ENCODE results near the gene RFT1. TPM values are rescaled to one million over a fixed set of nuclear protein-coding genes. Genes with fewer than 3 reads are reported as not detected.

Gene RFT1
- total RNA-seq, 1 experiment from 2014 or later = 26.3 TPM

DNA sequence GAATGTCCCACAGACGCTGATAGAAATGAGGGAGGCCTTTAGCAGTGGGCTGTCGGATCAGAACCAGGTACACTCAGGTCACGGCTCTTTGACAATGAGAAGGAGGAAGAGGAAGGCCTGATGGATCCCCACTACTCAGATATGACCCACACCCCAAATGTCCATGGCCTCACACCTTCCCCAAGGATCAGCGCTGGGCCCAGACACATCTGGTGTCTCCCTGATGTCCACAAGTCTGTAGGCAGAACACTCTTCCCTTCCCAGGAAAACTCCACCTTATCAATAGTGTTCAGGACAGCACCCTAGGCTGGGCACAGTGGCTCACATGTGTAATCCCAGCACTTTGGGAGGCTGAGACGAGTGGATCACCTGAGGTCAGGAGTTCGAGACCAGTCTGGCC, 51.1 kb downstream of the RFT1 start:
- TF ChIP-seq NR2C2 (CRISPR knock-in tag; IDR thresholded peaks at IDR 0.05) (no peak), NR3C1 (CRISPR knock-in tag; conservative IDR thresholded peaks at IDR 0.05; ENCODE audit: low read depth) (no peak), RORB (CRISPR knock-in tag; IDR thresholded peaks at IDR 0.05) (no peak), ESRRA (CRISPR knock-in tag; IDR thresholded peaks at IDR 0.05; ENCODE audit: borderline replicate concordance) (no peak), ZBTB21 (CRISPR knock-in tag; IDR thresholded peaks at IDR 0.05; ENCODE audit: borderline replicate concordance) (no peak), NR1H2 (CRISPR knock-in tag; IDR thresholded peaks at IDR 0.05) (no peak), NFATC4 (CRISPR knock-in tag; IDR thresholded peaks at IDR 0.05) (no peak), FOXJ3 (CRISPR knock-in tag; IDR thresholded peaks at IDR 0.05; ENCODE audit: borderline replicate concordance) (no peak), NFYB (CRISPR knock-in tag; conservative IDR thresholded peaks at IDR 0.05; ENCODE audit: low read depth) (no peak), PRRX2 (CRISPR knock-in tag; IDR thresholded peaks at IDR 0.05) (no peak)
- TF ChIP-seq, protein P1, sequence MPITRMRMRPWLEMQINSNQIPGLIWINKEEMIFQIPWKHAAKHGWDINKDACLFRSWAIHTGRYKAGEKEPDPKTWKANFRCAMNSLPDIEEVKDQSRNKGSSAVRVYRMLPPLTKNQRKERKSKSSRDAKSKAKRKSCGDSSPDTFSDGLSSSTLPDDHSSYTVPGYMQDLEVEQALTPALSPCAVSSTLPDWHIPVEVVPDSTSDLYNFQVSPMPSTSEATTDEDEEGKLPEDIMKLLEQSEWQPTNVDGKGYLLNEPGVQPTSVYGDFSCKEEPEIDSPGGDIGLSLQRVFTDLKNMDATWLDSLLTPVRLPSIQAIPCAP (CRISPR knock-in tag; IDR thresholded peaks at IDR 0.05) = no peak
- TF ChIP-seq, protein P2, sequence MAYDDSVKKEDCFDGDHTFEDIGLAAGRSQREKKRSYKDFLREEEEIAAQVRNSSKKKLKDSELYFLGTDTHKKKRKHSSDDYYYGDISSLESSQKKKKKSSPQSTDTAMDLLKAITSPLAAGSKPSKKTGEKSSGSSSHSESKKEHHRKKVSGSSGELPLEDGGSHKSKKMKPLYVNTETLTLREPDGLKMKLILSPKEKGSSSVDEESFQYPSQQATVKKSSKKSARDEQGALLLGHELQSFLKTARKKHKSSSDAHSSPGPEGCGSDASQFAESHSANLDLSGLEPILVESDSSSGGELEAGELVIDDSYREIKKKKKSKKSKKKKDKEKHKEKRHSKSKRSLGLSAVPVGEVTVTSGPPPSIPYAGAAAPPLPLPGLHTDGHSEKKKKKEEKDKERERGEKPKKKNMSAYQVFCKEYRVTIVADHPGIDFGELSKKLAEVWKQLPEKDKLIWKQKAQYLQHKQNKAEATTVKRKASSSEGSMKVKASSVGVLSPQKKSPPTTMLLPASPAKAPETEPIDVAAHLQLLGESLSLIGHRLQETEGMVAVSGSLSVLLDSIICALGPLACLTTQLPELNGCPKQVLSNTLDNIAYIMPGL (CRISPR knock-in tag; IDR thresholded peaks at IDR 0.05) = no peak
- TF ChIP-seq, protein P3, sequence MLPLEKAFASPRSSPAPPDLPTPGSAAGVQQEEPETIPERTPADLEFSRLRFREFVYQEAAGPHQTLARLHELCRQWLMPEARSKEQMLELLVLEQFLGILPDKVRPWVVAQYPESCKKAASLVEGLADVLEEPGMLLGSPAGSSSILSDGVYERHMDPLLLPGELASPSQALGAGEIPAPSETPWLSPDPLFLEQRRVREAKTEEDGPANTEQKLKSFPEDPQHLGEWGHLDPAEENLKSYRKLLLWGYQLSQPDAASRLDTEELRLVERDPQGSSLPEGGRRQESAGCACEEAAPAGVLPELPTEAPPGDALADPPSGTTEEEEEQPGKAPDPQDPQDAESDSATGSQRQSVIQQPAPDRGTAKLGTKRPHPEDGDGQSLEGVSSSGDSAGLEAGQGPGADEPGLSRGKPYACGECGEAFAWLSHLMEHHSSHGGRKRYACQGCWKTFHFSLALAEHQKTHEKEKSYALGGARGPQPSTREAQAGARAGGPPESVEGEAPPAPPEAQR (CRISPR knock-in tag; IDR thresholded peaks at IDR 0.05) = no peak
- TF ChIP-seq, protein P4, sequence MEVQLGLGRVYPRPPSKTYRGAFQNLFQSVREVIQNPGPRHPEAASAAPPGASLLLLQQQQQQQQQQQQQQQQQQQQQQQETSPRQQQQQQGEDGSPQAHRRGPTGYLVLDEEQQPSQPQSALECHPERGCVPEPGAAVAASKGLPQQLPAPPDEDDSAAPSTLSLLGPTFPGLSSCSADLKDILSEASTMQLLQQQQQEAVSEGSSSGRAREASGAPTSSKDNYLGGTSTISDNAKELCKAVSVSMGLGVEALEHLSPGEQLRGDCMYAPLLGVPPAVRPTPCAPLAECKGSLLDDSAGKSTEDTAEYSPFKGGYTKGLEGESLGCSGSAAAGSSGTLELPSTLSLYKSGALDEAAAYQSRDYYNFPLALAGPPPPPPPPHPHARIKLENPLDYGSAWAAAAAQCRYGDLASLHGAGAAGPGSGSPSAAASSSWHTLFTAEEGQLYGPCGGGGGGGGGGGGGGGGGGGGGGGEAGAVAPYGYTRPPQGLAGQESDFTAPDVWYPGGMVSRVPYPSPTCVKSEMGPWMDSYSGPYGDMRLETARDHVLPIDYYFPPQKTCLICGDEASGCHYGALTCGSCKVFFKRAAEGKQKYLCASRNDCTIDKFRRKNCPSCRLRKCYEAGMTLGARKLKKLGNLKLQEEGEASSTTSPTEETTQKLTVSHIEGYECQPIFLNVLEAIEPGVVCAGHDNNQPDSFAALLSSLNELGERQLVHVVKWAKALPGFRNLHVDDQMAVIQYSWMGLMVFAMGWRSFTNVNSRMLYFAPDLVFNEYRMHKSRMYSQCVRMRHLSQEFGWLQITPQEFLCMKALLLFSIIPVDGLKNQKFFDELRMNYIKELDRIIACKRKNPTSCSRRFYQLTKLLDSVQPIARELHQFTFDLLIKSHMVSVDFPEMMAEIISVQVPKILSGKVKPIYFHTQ (CRISPR knock-in tag; IDR thresholded peaks at IDR 0.05) = no peak
- TF ChIP-seq, protein P5, sequence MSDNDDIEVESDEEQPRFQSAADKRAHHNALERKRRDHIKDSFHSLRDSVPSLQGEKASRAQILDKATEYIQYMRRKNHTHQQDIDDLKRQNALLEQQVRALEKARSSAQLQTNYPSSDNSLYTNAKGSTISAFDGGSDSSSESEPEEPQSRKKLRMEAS (CRISPR knock-in tag; IDR thresholded peaks at IDR 0.05) = no peak
- ChIA-PET POLR2A (no interaction called here), CTCF (interaction anchor here (0.7 to 1.3 kb wide), 3 partner anchors 31 to 55 kb away, joined by 3 to 6 read pairs (median 3); no protein-coding TSS in a partner anchor)
- DNase-seq (ENCODE audit: low spot score) = no peak
- Mint-ChIP-seq H3K27me3 (ENCODE audit: low read depth) (no peaks in the 10 kb centered on the region), H3K4me3 (no peak overlapping the region), H3K9me3 (no peaks in the 10 kb centered on the region), H3K36me3 (no peaks in the 10 kb centered on the region), H3K27ac (no peak overlapping the region), H3K4me1 (no peaks in the 10 kb centered on the region)
- ATAC-seq = no peak

DNA sequence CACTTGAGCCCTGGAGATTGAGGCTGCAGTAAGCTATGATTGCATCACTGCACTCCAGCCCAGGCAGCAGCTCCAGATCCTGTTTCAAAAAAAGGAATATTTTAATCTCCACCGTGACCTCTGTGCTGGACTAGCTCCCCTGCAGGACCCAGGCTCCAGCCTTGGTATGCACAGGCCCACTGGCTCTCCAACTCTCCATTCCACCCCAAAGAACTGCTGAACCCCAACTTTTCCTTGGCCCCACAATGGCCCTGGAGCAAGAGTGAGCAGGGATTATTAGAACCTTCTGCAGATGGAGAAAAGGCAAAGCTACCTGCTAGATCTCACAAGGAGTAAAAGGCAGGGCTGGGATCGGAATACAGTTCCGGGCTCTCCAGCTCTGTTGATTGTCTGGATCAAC, 51.6 kb downstream of the RFT1 start:
- no peak for ATAC-seq
- TF ChIP-seq KAT7 (CRISPR knock-in tag; IDR thresholded peaks at IDR 0.05; ENCODE audit: borderline replicate concordance) = no peak
- TF ChIP-seq NR2C2 (CRISPR knock-in tag; IDR thresholded peaks at IDR 0.05) = no peak
- TF ChIP-seq, protein P6, sequence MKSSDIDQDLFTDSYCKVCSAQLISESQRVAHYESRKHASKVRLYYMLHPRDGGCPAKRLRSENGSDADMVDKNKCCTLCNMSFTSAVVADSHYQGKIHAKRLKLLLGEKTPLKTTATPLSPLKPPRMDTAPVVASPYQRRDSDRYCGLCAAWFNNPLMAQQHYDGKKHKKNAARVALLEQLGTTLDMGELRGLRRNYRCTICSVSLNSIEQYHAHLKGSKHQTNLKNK (CRISPR knock-in tag; IDR thresholded peaks at IDR 0.05) = no peak
- TF ChIP-seq ZNF263 (CRISPR knock-in tag; IDR thresholded peaks at IDR 0.05; ENCODE audit: low read depth) = no peak
- TF ChIP-seq, protein P7, sequence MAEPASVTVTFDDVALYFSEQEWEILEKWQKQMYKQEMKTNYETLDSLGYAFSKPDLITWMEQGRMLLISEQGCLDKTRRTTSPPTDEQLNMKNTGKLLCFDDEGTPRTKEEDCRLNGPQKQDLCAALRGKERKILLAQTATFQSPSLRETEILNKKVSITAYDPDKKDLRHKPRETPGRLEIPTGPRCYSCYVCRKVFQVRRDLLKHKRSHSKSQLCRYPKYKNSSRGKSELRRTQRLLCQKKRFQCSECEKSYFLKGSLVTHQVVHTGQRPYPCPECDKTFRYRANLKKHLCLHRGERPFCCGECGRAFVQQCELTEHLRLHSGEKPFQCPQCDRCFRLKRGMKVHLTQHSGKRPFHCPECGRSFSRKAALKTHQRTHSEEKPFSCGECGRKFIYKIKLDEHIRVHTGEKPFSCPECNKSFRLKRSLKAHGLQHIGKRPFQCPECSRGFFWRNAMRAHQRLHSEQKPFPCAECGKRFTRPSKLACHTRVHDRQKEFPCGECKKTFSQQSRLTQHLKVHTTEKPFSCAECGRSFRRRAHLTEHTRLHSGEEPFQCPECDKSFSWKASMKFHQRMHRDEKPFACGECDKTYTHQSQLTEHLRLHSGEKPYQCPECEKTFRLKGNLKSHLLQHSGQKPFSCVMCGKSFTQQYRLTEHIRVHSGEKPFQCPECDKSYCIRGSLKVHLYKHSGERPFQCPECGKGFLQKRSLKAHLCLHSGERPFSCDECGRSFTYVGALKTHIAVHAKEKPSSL (CRISPR knock-in tag; conservative IDR thresholded peaks at IDR 0.05) = no peak
- TF ChIP-seq, protein P8, sequence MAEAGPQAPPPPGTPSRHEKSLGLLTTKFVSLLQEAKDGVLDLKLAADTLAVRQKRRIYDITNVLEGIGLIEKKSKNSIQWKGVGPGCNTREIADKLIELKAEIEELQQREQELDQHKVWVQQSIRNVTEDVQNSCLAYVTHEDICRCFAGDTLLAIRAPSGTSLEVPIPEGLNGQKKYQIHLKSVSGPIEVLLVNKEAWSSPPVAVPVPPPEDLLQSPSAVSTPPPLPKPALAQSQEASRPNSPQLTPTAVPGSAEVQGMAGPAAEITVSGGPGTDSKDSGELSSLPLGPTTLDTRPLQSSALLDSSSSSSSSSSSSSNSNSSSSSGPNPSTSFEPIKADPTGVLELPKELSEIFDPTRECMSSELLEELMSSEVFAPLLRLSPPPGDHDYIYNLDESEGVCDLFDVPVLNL (CRISPR knock-in tag; IDR thresholded peaks at IDR 0.05; ENCODE audit: borderline replicate concordance, low read depth) = no peak
- no peak for TF ChIP-seq NFE2L1 (CRISPR knock-in tag; IDR thresholded peaks at IDR 0.05)
- TF ChIP-seq, protein P1 (CRISPR knock-in tag; IDR thresholded peaks at IDR 0.05) = no peak

More for the DNA sequence above, 51.6 kb downstream of the RFT1 start:
- no peak for DNase-seq (ENCODE audit: low spot score)
- ChIA-PET CTCF (interaction anchor here (0.7 to 1.2 kb wide), 3 partner anchors 32 to 280 kb away, joined by 3 read pairs; no protein-coding TSS in a partner anchor), POLR2A (no interaction called here)
- no peak overlapping the region for H3K4me3 Mint-ChIP-seq
- H3K4me1 Mint-ChIP-seq = no peaks in the 10 kb centered on the region
- no peak overlapping the region for H3K27ac Mint-ChIP-seq
- H3K9me3 Mint-ChIP-seq = no peaks in the 10 kb centered on the region
- H3K36me3 Mint-ChIP-seq = no peaks in the 10 kb centered on the region
- H3K27me3 Mint-ChIP-seq (ENCODE audit: low read depth) = no peaks in the 10 kb centered on the region

Data from WTC11 (cell line).